Testis (tissue), 2 donors: ENCODE results near the gene MYNN.

ENCODE experiments used
- CTCF ChIP-seq, 3 experiments: fragments of 450-650 bp in 2 of 3; fragments of 200-600 bp in 1 of 3; sonication (generic) in 1 of 3; IDR thresholded peaks; one replicate each; pipeline ENCODE4 v1.5.1; 2016 to 2019; ENCODE audit warnings: antibody characterized with exemption in 3 of 3, mild to moderate bottlenecking in 2 of 3, moderate library complexity in 1 of 3
- POLR2A ChIP-seq: fragments of 450-650 bp; IDR thresholded peaks from one replicate; pipeline ENCODE4 v1.6.1; 2017; ENCODE audit warnings: antibody characterized with exemption, mild to moderate bottlenecking, moderate library complexity

- TF ChIP-seq CTCF (IDR thresholded peaks at IDR 0.05): no peak
- TF ChIP-seq POLR2A: no peak
These were observed 52.1 kb downstream of the MYNN start for GRCh38 chr3:169825316-169825715.
